Neural progenitor cell (in vitro differentiated cells): ENCODE measurements around the gene GTF3C1. TPM values are rescaled to one million over a fixed set of nuclear protein-coding genes. Genes with fewer than 3 reads are reported as not detected.

Experiments
- DNase-seq: peaks from one replicate; pipeline ENCODE4 v3.0.0-alpha.2; 2016; ENCODE audit warnings: low spot score
- H2AFZ ChIP-seq: fragments of 200-600 bp; sonication (generic); replicated peaks from 2 replicates; pipeline ENCODE4 v1.6.1; 2016; ENCODE audit warnings: antibody characterized with exemption
- H3F3A ChIP-seq: fragments of 200-600 bp; sonication (generic); 2 replicates; pipeline ENCODE4 v1.6.1; 2016; ENCODE audit warnings: antibody characterized with exemption, low read depth
- H3K27ac ChIP-seq: fragments of 200-600 bp; sonication (generic); 2 replicates; pipeline ENCODE4 v1.5.1; 2016; ENCODE audit warnings: mild to moderate bottlenecking
- H3K27me3 ChIP-seq: fragments of 200-600 bp; sonication (generic); 2 replicates; pipeline ENCODE4 v1.6.1; 2016; ENCODE audit warnings: mild to moderate bottlenecking, moderate library complexity
- H3K36me3 ChIP-seq: fragments of 200-600 bp; sonication (generic); 2 replicates; pipeline ENCODE4 v1.5.1; 2016
- H3K4me1 ChIP-seq: fragments of 200-600 bp; sonication (generic); 2 replicates; pipeline ENCODE4 v1.6.1; 2016; ENCODE audit warnings: mixed run types
- H3K4me2 ChIP-seq: fragments of 200-600 bp; sonication (generic); 2 replicates; pipeline ENCODE4 v1.6.1; 2016
- H3K4me3 ChIP-seq: fragments of 200-600 bp; sonication (generic); 2 replicates; pipeline ENCODE4 v1.5.1; 2016
- H3K79me2 ChIP-seq: fragments of 200-600 bp; sonication (generic); 2 replicates; pipeline ENCODE4 v1.6.1; 2016; ENCODE audit warnings: low read depth
- H3K9ac ChIP-seq: fragments of 200-600 bp; sonication (generic); 2 replicates; pipeline ENCODE4 v1.6.1; 2016
- H3K9me3 ChIP-seq: fragments of 200-600 bp; sonication (generic); 2 replicates; pipeline ENCODE4 v1.5.1; 2016; ENCODE audit warnings: low read depth
- H4K20me1 ChIP-seq: fragments of 200-600 bp; sonication (generic); 2 replicates; pipeline ENCODE4 v1.6.1; 2016; ENCODE audit warnings: low read depth
- H3K27ac Mint-ChIP-seq: 3 replicates; pipeline ENCODE4 v1.8.0; 2021; ENCODE audit warnings: mixed read lengths
- H3K27me3 Mint-ChIP-seq: 2 replicates; pipeline ENCODE4 v1.8.0; 2022; ENCODE audit warnings: low read depth, mild to moderate bottlenecking, inconsistent platforms, moderate library complexity, mixed read lengths; ENCODE audit not compliant: insufficient read depth
- H3K36me3 Mint-ChIP-seq: 3 replicates; pipeline ENCODE4 v1.8.0; 2021; ENCODE audit warnings: mixed read lengths
- H3K4me1 Mint-ChIP-seq: 3 replicates; pipeline ENCODE4 v1.8.0; 2021; ENCODE audit warnings: mixed read lengths
- H3K4me3 Mint-ChIP-seq: 3 replicates; pipeline ENCODE4 v1.8.0; 2021; ENCODE audit warnings: mild to moderate bottlenecking, moderate library complexity, mixed read lengths
- H3K9me3 Mint-ChIP-seq: 3 replicates; pipeline ENCODE4 v1.8.0; 2020; ENCODE audit warnings: mixed read lengths
- CTCF ChIP-seq: fragments of 200-600 bp; sonication (generic); IDR thresholded peaks from 2 replicates; pipeline ENCODE4 v1.5.1; 2017; ENCODE audit warnings: antibody characterized with exemption, mild to moderate bottlenecking
- EZH2 ChIP-seq: fragments of 200-600 bp; sonication (generic); IDR thresholded peaks from 2 replicates; pipeline ENCODE4 v1.6.1; 2017; ENCODE audit warnings: antibody characterized with exemption, mild to moderate bottlenecking, moderate library complexity
- EZH2phosphoT487 ChIP-seq: fragments of 200-600 bp; sonication (generic); IDR thresholded peaks from 2 replicates; pipeline ENCODE4 v1.6.1; 2017; ENCODE audit warnings: antibody characterized with exemption
- total RNA-seq: library from RNA; depleted of rRNA; stranded (reverse); fragments of >200 nt; gene quantifications from 2 replicates; pipeline ENCODE4 v1.2.3, GENCODE V29; 2015; ENCODE audit warnings: low replicate concordance

The GTF3C1 gene
- total RNA-seq, 1 donor from 2014 or later, result 60.9 TPM

GRCh38 chr16:27452569-27453493 lies 96.9 kb downstream of the GTF3C1 start:
- H3K4me1 ChIP-seq, result no peaks in the 10 kb centered on the region
- no peak overlapping the region for H2AFZ ChIP-seq
- no peak overlapping the region for H3K4me2 ChIP-seq
- Mint-ChIP-seq H3K27ac (no peak overlapping the region), H3K4me3 (no peak overlapping the region), H3K27me3 (peaks cover 3% of the 10 kb centered on the region), H3K36me3 (peaks cover 2% of the 10 kb centered on the region), H3K4me1 (peaks cover 11% of the 10 kb centered on the region), H3K9me3 (no peaks in the 10 kb centered on the region)
- no peak for TF ChIP-seq CTCF
- TF ChIP-seq EZH2, result no peak
- TF ChIP-seq EZH2phosphoT487, result no peak
- H3F3A ChIP-seq, result no peaks in the 10 kb centered on the region
- no peaks in the 10 kb centered on the region for H3K27me3 ChIP-seq
- H3K27ac ChIP-seq, result no peak overlapping the region
- H3K36me3 ChIP-seq, result no peaks in the 10 kb centered on the region
- no peaks in the 10 kb centered on the region for H3K79me2 ChIP-seq
- H3K9me3 ChIP-seq, result no peaks in the 10 kb centered on the region
- H3K4me3 ChIP-seq, result no peak overlapping the region
- no peak for DNase-seq
- H4K20me1 ChIP-seq, result no peaks in the 10 kb centered on the region
- H3K9ac ChIP-seq, result no peak overlapping the region

GRCh38 chr16:27450196-27450549 lies 99.5 kb downstream of the GTF3C1 start:
- H3K36me3 ChIP-seq, result no peaks in the 10 kb centered on the region
- no peak overlapping the region for H3K27ac Mint-ChIP-seq
- no peak for TF ChIP-seq CTCF
- TF ChIP-seq EZH2phosphoT487, result no peak
- no peak for TF ChIP-seq EZH2

GRCh38 chr16:27449434-27450195 lies 100.1 kb downstream of the GTF3C1 start:
- no peaks in the 10 kb centered on the region for H3K9me3 ChIP-seq
- no peaks in the 10 kb centered on the region for H3K36me3 ChIP-seq
- H2AFZ ChIP-seq, result no peak overlapping the region
- no peak overlapping the region for H3K9ac ChIP-seq
- H3K4me2 ChIP-seq, result no peak overlapping the region
- no peak overlapping the region for H3K4me3 ChIP-seq
- H3K27me3 ChIP-seq, result no peaks in the 10 kb centered on the region
- no peak overlapping the region for H3K4me3 Mint-ChIP-seq
- no peaks in the 10 kb centered on the region for H4K20me1 ChIP-seq
- H3K27ac ChIP-seq, result no peak overlapping the region
- no peaks in the 10 kb centered on the region for H3K79me2 ChIP-seq
- H3K4me1 ChIP-seq, result no peaks in the 10 kb centered on the region
- no peak overlapping the region for H3K27ac Mint-ChIP-seq
- TF ChIP-seq EZH2phosphoT487, result no peak
- no peak for TF ChIP-seq CTCF
- no peak for TF ChIP-seq EZH2
- peaks cover 5% of the 10 kb centered on the region for H3K9me3 Mint-ChIP-seq
- peaks cover 5% of the 10 kb centered on the region for H3K27me3 Mint-ChIP-seq
- peaks cover 7% of the 10 kb centered on the region for H3K4me1 Mint-ChIP-seq
- H3F3A ChIP-seq, result no peaks in the 10 kb centered on the region
- DNase-seq, result no peak
- peaks cover 2% of the 10 kb centered on the region for H3K36me3 Mint-ChIP-seq

More at GRCh38 chr16:27450196-27450549, 99.5 kb downstream of the GTF3C1 start:
- Histone ChIP-seq H3K4me2 (no peak overlapping the region), H2AFZ (no peak overlapping the region), H3K79me2 (no peaks in the 10 kb centered on the region), H3K4me3 (no peak overlapping the region), H3K9ac (no peak overlapping the region), H3K4me1 (no peaks in the 10 kb centered on the region), H3F3A (no peaks in the 10 kb centered on the region), H4K20me1 (no peaks in the 10 kb centered on the region), H3K27me3 (no peaks in the 10 kb centered on the region), H3K9me3 (no peaks in the 10 kb centered on the region), H3K27ac (no peak overlapping the region)
- H3K27me3 Mint-ChIP-seq, result peaks cover 3% of the 10 kb centered on the region
- peaks cover 2% of the 10 kb centered on the region for H3K36me3 Mint-ChIP-seq
- H3K9me3 Mint-ChIP-seq, result peaks cover 1% of the 10 kb centered on the region
- no peak for DNase-seq
- H3K4me3 Mint-ChIP-seq, result no peak overlapping the region
- H3K4me1 Mint-ChIP-seq, result peaks cover 7% of the 10 kb centered on the region
